Activated naive CD4-positive, alpha-beta T cell treated with anti-CD3 and anti-CD28 coated beads, Interleukin-2, amount 10 ng/mL, durations not matched to agents 7 days and 5 days (primary cell): ENCODE measurements around the gene SPATS1.
"Not testable (repeated sequence)": the region's sequence is repeated elsewhere in the genome, so short reads cannot be mapped to it uniquely, and the experiment has no call there.

Experiments used
- CTCF ChIA-PET: fragments of 350-600 bp; sonication (Branson Sonifier 250); formaldehyde crosslinking; loops from one replicate; lab custom pipeline; 2021; ENCODE audit warnings: antibody characterized with exemption; lab: Charles Lee
- DNase-seq: peaks from one replicate; pipeline ENCODE4 v3.0.0-alpha.2; 2020
- H3K27ac Mint-ChIP-seq: one replicate; pipeline ENCODE4 v1.8.0; 2021; ENCODE audit warnings: mild to moderate bottlenecking, moderate library complexity, mixed read lengths
- H3K27me3 Mint-ChIP-seq: one replicate; pipeline ENCODE4 v1.8.0; 2021; ENCODE audit warnings: mild to moderate bottlenecking, mixed read lengths
- H3K36me3 Mint-ChIP-seq: one replicate; pipeline ENCODE4 v1.8.0; 2021; ENCODE audit warnings: mixed read lengths
- H3K4me1 Mint-ChIP-seq: one replicate; pipeline ENCODE4 v1.8.0; 2021; ENCODE audit warnings: mixed read lengths
- H3K4me3 Mint-ChIP-seq: one replicate; pipeline ENCODE4 v1.8.0; 2021; ENCODE audit warnings: mild to moderate bottlenecking, moderate library complexity, mixed read lengths
- H3K9me3 Mint-ChIP-seq: one replicate; pipeline ENCODE4 v1.8.0; 2021; ENCODE audit warnings: mixed read lengths

SPATS1 gene

GRCh38 chr6:44339763-44340625 is 2.5 kb upstream of the SPATS1 start:
- CTCF ChIA-PET, result interaction anchor here (0.6 to 5.4 kb wide), 8 partner anchors 14 to 240 kb away, joined by 3 to 105 read pairs (median 3); no protein-coding TSS in a partner anchor
- Mint-ChIP-seq H3K9me3 (no peaks in the 10 kb centered on the region), H3K36me3 (no peaks in the 10 kb centered on the region), H3K27ac (no peak overlapping the region), H3K4me3 (no peak overlapping the region), H3K4me1 (no peaks in the 10 kb centered on the region), H3K27me3 (peaks cover 48% of the 10 kb centered on the region)
- no peak for DNase-seq

DNA sequence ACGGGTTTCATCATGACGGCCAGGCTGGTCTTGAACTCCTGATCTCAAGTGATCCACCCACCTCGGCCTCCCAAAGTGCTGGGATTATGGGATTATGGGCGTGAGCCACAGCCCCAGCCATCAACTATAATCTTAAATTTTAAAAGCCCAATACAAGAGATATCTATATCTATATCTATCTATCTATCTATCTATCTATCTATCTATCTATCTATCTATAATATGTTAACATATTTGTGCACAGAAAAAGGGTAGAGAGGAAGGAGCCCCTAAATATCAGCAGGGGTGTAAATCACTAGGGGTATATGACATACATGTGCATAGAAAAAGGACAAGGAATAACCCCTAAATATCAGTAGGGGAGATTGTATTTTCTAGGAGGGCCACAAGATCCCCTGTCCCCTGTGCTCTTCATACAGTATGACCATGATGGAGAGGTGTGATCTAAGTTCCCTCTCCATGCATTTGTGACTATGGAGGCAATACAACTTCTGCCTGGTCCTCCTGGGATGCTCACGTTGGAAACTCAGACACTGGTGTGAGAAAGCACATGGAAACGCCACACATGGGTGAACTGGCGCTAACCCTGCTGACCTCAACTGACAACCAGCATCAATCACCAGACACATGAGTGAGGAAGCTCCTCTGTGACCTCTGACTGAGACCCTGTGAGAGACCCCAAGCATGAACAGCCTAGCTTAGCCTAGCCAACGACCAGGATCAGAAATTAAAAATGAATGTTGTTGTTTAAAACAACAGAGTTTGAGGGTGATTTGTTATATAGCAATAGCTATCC is 1.2 kb upstream of the SPATS1 start:
- no peak for DNase-seq
- Mint-ChIP-seq H3K36me3 (no peaks in the 10 kb centered on the region), H3K9me3 (no peaks in the 10 kb centered on the region), H3K4me1 (no peaks in the 10 kb centered on the region), H3K27ac (no peak overlapping the region), H3K27me3 (peaks cover 53% of the 10 kb centered on the region), H3K4me3 (no peak overlapping the region)
- CTCF ChIA-PET, result interaction anchor here (0.9 to 3.6 kb wide), 4 partner anchors 18 to 74 kb away, joined by 3 to 15 read pairs (median 4); no protein-coding TSS in a partner anchor

DNA sequence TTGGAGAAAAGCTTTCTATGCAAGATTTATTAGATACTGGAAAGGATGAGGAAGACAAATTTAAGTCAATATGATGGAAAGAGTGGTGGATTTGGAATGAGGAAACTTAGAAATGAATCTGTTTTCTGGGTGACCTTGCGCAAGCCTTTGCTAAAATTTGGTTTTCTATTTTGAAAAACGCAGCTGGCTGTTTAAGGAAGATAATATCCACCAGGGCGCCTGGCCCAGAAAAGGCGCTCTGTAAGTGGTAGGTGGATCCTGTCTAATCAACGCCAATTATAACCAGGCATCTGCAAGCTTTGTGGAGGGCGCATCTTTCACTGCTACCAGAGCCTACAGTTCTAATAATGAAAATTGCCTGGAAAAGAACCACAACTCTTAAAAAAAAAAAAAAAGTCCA is 398 bp upstream of the SPATS1 start:
- Mint-ChIP-seq H3K27ac (no peak overlapping the region), H3K4me1 (no peaks in the 10 kb centered on the region), H3K27me3 (peaks cover 55% of the 10 kb centered on the region), H3K4me3 (no peak overlapping the region), H3K36me3 (no peaks in the 10 kb centered on the region), H3K9me3 (no peaks in the 10 kb centered on the region)
- no peak for DNase-seq
- CTCF ChIA-PET, result interaction anchor here (0.9 to 3.6 kb wide), 5 partner anchors 19 to 117 kb away, joined by 3 to 15 read pairs (median 3); no protein-coding TSS in a partner anchor

GRCh38 chr6:44346818-44347217 is 4.4 kb downstream of the SPATS1 start:
- peaks cover 45% of the 10 kb centered on the region for H3K27me3 Mint-ChIP-seq
- H3K4me1 Mint-ChIP-seq, H3K9me3 Mint-ChIP-seq, H3K4me3 Mint-ChIP-seq, H3K27ac Mint-ChIP-seq, H3K36me3 Mint-ChIP-seq, DNase-seq: not testable (repeated sequence)
- CTCF ChIA-PET, result interaction anchor here (1.3 to 1.9 kb wide), 2 partner anchors 10 to 51 kb away, joined by 3 to 5 read pairs; no protein-coding TSS in a partner anchor

GRCh38 chr6:44349904-44350649 is 7.6 kb downstream of the SPATS1 start:
- Mint-ChIP-seq H3K27ac (no peak overlapping the region), H3K36me3 (no peaks in the 10 kb centered on the region), H3K27me3 (peaks cover 18% of the 10 kb centered on the region), H3K9me3 (no peaks in the 10 kb centered on the region), H3K4me3 (no peak overlapping the region), H3K4me1 (no peaks in the 10 kb centered on the region)
- CTCF ChIA-PET, result no interaction called here
- no peak for DNase-seq

DNA sequence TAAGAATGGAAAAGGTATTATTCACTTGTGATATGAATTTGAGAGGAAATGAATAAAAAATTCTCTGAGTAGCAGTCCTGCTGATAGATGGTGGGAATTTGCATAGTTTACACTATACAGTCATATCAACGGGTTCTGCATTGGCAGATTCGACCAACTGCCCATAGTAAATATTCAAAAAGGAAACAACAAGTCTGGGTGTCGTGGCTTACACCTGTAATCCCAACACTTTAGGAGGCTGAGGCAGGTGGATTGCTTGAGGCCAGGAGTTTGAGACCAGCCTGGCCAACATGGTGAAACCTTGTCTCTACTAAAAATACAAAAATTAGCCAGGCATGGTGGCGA is 8.2 kb downstream of the SPATS1 start:
- H3K27me3 Mint-ChIP-seq, result peaks cover 16% of the 10 kb centered on the region
- CTCF ChIA-PET, H3K27ac Mint-ChIP-seq, H3K4me3 Mint-ChIP-seq, H3K36me3 Mint-ChIP-seq, DNase-seq, H3K9me3 Mint-ChIP-seq, H3K4me1 Mint-ChIP-seq: not testable (repeated sequence)

DNA sequence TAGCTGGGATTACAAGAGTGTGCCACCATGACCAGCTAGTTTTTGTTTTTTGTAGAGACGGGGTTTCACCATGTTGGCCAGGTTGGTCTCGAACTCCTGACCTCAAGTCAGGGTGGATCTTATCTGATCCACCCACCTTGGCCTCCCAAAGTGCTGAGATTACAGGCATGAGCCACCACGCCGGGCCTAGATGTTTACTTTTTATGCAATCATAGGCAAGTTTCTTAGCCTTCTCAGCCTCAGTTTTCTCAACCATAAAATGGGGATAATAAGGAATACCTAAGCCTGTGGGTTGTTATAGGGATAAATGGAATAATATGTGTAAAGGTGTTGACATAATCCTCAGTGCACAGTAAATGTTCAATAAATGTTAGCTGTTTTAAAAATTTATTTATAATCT is 9.8 kb downstream of the SPATS1 start:
- Mint-ChIP-seq H3K27me3 (peaks cover 28% of the 10 kb centered on the region), H3K27ac (no peak overlapping the region), H3K36me3 (no peaks in the 10 kb centered on the region), H3K4me1 (no peaks in the 10 kb centered on the region), H3K4me3 (no peak overlapping the region), H3K9me3 (no peaks in the 10 kb centered on the region)
- DNase-seq, result no peak
- CTCF ChIA-PET, result interaction anchor here (1.1 kb wide), 1 partner anchor 9 kb away, joined by 3 read pairs; no protein-coding TSS in a partner anchor

GRCh38 chr6:44353336-44353735 is 10.9 kb downstream of the SPATS1 start:
- Mint-ChIP-seq H3K27me3 (peaks cover 34% of the 10 kb centered on the region), H3K9me3 (no peaks in the 10 kb centered on the region), H3K4me3 (no peak overlapping the region), H3K27ac (no peak overlapping the region), H3K36me3 (no peaks in the 10 kb centered on the region), H3K4me1 (no peaks in the 10 kb centered on the region)
- CTCF ChIA-PET, result no interaction called here
- no peak for DNase-seq

- Mint-ChIP-seq H3K4me1 (no peaks in the 10 kb centered on the region), H3K27ac (no peak overlapping the region), H3K27me3 (peaks cover 29% of the 10 kb centered on the region), H3K4me3 (no peak overlapping the region), H3K36me3 (no peaks in the 10 kb centered on the region), H3K9me3 (no peaks in the 10 kb centered on the region)
- CTCF ChIA-PET, result no interaction called here
- DNase-seq, result no peak
Measured at GRCh38 chr6:44355640-44356039, 13.2 kb downstream of the SPATS1 start.

- no peak for DNase-seq
- Mint-ChIP-seq H3K27me3 (peaks cover 29% of the 10 kb centered on the region), H3K4me1 (no peaks in the 10 kb centered on the region), H3K9me3 (no peaks in the 10 kb centered on the region), H3K4me3 (no peak overlapping the region), H3K36me3 (no peaks in the 10 kb centered on the region), H3K27ac (no peak overlapping the region)
- CTCF ChIA-PET, result interaction anchor here (1.5 kb wide), 1 partner anchor 13 kb away, joined by 3 read pairs; no protein-coding TSS in a partner anchor
Measured at GRCh38 chr6:44356487-44356886, 14.0 kb downstream of the SPATS1 start.

DNA sequence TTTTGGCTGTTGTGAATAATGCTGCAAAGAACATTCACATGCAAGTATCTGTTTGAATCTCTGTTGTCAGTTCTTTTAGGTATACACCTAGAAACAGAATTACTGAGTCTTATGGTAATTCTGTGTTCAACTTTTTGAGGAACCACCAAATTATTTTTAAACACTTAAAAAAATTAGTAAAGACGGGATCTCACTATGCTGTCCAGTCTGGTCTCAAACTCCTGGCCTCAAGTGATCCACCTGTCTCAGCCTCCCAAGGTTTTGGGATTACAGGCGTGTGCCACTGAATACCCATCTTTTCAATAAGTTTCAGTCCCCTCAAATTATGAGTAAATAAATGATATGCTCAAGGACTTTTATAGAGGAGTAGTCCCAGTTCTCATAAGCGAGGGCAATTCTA is 17.5 kb downstream of the SPATS1 start:
- Mint-ChIP-seq H3K27ac (no peak overlapping the region), H3K27me3 (peaks cover 36% of the 10 kb centered on the region), H3K9me3 (no peaks in the 10 kb centered on the region), H3K4me3 (no peak overlapping the region), H3K4me1 (no peaks in the 10 kb centered on the region), H3K36me3 (no peaks in the 10 kb centered on the region)
- CTCF ChIA-PET, result no interaction called here
- no peak for DNase-seq

DNA sequence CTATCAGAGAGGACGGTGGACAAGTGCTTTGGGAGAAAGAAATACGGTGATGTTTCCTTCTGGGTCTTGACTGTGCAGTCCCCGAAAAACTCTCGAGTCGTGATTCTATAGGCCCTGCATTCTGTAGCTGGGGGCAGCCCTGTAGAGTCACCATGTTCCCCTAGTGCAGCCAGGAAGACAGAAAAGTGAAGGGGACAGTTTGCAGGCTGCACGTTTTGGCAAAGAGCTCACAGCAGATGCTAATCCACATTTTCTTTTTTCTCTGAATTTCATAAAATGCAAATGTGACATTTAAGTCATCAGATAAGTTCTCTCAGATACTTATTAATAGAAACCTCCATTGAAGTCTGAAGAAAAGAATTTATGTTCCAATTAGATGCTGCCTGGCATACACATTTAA is 19.5 kb downstream of the SPATS1 start:
- peaks cover 23% of the 10 kb centered on the region for H3K27me3 Mint-ChIP-seq
- no peaks in the 10 kb centered on the region for H3K36me3 Mint-ChIP-seq
- no peaks in the 10 kb centered on the region for H3K9me3 Mint-ChIP-seq
- no peaks in the 10 kb centered on the region for H3K4me1 Mint-ChIP-seq
- H3K27ac Mint-ChIP-seq, result no peak overlapping the region
- H3K4me3 Mint-ChIP-seq, result no peak overlapping the region
- no peak for DNase-seq
- CTCF ChIA-PET, result no interaction called here

DNA sequence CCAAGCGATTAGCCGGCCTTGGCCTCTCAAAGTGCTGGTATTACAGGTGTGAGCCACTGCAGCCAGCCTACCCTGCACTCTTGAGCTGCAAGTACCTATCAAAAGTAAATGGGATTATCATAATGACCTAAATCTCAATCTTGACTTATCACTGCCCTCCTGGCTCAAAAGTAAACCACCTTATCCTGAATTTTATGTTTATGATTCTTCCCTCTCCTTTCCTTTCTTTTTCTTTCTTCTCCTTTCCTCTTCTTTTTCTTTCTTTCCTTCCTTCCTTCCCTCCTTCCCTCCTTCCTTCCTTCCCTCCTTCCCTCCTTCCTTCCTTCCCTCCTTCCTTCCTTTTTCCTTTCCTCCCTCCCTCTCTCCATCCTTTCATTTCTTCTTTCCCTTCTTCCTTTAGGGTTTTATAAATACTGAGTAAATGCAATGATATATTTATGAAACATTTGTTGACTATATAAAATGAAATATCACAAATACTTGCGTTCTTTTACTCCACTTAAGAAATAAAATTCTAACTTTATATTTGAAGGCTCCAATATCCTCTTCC is 21.0 kb downstream of the SPATS1 start:
- Mint-ChIP-seq H3K36me3 (no peaks in the 10 kb centered on the region), H3K27me3 (peaks cover 21% of the 10 kb centered on the region), H3K4me3 (no peak overlapping the region), H3K4me1 (no peaks in the 10 kb centered on the region), H3K9me3 (no peaks in the 10 kb centered on the region), H3K27ac (no peak overlapping the region)
- DNase-seq, result no peak
- CTCF ChIA-PET, result no interaction called here

DNA sequence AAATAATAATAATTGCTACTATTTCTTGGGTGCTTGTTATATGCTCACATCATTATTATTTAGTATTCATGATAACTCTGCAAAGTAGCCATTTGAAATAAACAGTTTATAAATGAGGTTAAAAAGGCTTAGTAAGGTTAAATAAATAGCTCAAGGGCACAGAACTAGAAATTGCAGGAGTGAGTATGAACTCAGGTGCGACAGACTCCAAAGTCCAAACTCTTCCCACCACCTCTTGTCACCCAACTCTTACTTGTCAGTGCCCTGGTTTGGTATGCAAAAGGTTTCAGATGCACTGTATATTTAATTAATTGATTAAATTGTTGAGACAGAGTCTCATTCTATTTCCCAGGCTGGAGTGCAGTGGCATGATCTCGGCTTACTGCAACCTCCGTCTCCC is 24.3 kb downstream of the SPATS1 start:
- DNase-seq, result no peak

More for the DNA sequence above, 24.3 kb downstream of the SPATS1 start:
- no peaks in the 10 kb centered on the region for H3K36me3 Mint-ChIP-seq
- H3K4me3 Mint-ChIP-seq, result no peak overlapping the region
- no peaks in the 10 kb centered on the region for H3K4me1 Mint-ChIP-seq
- peaks cover 26% of the 10 kb centered on the region for H3K27me3 Mint-ChIP-seq
- CTCF ChIA-PET, result interaction anchor here (1.5 kb wide), 1 partner anchor 54 kb away, joined by 3 read pairs; the partner anchor contains the start of gene AARS2
- H3K27ac Mint-ChIP-seq, result no peak overlapping the region
- H3K9me3 Mint-ChIP-seq, result no peaks in the 10 kb centered on the region
